RWPE2 (cell line): Measurements from ENCODE around the gene ADAMTS17.

Experiments used
- ATAC-seq: fragments of 200-7000 bp; cut with Tn5 transposase; 3 replicates; pipeline ENCODE4 v1.9.1; 2021; ENCODE audit warnings: low read depth
- DNase-seq: peaks from one replicate; pipeline ENCODE4 v3.0.0-alpha.2; 2020; ENCODE audit warnings: low spot score
- H3K27ac ChIP-seq: fragments of 450-650 bp; 2 replicates; pipeline ENCODE4 v1.5.1; 2017; ENCODE audit warnings: mild to moderate bottlenecking; ENCODE audit not compliant: poor library complexity, severe bottlenecking
- H3K27me3 ChIP-seq: fragments of 250-450 bp; sonication (Bioruptor Pico); 2 replicates; pipeline ENCODE4 v1.5.1; 2021; ENCODE audit warnings: mild to moderate bottlenecking, moderate library complexity; ENCODE audit not compliant: insufficient read depth, poor library complexity, severe bottlenecking
- H3K36me3 ChIP-seq: fragments of 250-450 bp; sonication (Bioruptor Pico); 2 replicates; pipeline ENCODE4 v1.5.1; 2020; ENCODE audit warnings: low read depth, mild to moderate bottlenecking, moderate library complexity
- H3K4me1 ChIP-seq: fragments of 250-450 bp; sonication (Bioruptor Pico); 2 replicates; pipeline ENCODE4 v1.5.1; 2021; ENCODE audit warnings: mild to moderate bottlenecking, moderate library complexity; ENCODE audit not compliant: insufficient read depth, poor library complexity, severe bottlenecking
- H3K4me3 ChIP-seq: fragments of 250-450 bp; sonication (Bioruptor Pico); 2 replicates; pipeline ENCODE4 v1.5.1; 2021; ENCODE audit warnings: mild to moderate bottlenecking, moderate library complexity; ENCODE audit not compliant: severe bottlenecking
- H3K9me3 ChIP-seq: fragments of 250-450 bp; sonication (Bioruptor Pico); 2 replicates; pipeline ENCODE4 v1.5.1; 2021; ENCODE audit warnings: mild to moderate bottlenecking, moderate library complexity; ENCODE audit not compliant: severe bottlenecking
- CTCF ChIP-seq: fragments of 450-650 bp; IDR thresholded peaks from one replicate; pipeline ENCODE4 v1.5.1; 2017; ENCODE audit warnings: mild to moderate bottlenecking, moderate library complexity; ENCODE audit not compliant: poor library complexity, severe bottlenecking

The ADAMTS17 gene

GRCh38 chr15:100172356-100173024 is 169.3 kb downstream of the ADAMTS17 start:
- H3K9me3 ChIP-seq: peaks cover 16% of the 10 kb centered on the region
- H3K4me1 ChIP-seq: no peaks in the 10 kb centered on the region
- DNase-seq (peak; percentile 18), ATAC-seq (no peak)
- H3K27ac ChIP-seq: no peak overlapping the region
- H3K27me3 ChIP-seq: no peaks in the 10 kb centered on the region
- no peak overlapping the region for H3K4me3 ChIP-seq
- TF ChIP-seq CTCF: no peak
- no peaks in the 10 kb centered on the region for H3K36me3 ChIP-seq

GRCh38 chr15:100171411-100171810 is 170.4 kb downstream of the ADAMTS17 start:
- no peak overlapping the region for H3K4me3 ChIP-seq
- ATAC-seq: no peak
- TF ChIP-seq CTCF: no peak
- peak; percentile 51 for DNase-seq
- no peaks in the 10 kb centered on the region for H3K36me3 ChIP-seq
- peaks cover 16% of the 10 kb centered on the region for H3K9me3 ChIP-seq
- H3K27ac ChIP-seq: no peak overlapping the region
- no peaks in the 10 kb centered on the region for H3K4me1 ChIP-seq
- no peaks in the 10 kb centered on the region for H3K27me3 ChIP-seq

- Histone ChIP-seq H3K27ac (no peak overlapping the region), H3K4me3 (no peak overlapping the region), H3K36me3 (no peaks in the 10 kb centered on the region), H3K4me1 (no peaks in the 10 kb centered on the region), H3K27me3 (no peaks in the 10 kb centered on the region), H3K9me3 (peaks cover 16% of the 10 kb centered on the region)
- ATAC-seq (no peak), DNase-seq (peak; percentile 40)
- TF ChIP-seq CTCF: no peak
These were observed 171.2 kb downstream of the ADAMTS17 start for GRCh38 chr15:100170291-100171210.

- Histone ChIP-seq H3K9me3 (peaks cover 16% of the 10 kb centered on the region), H3K27ac (no peak overlapping the region)
- no peak for ATAC-seq
These were observed 172.0 kb downstream of the ADAMTS17 start for GRCh38 chr15:100169615-100170290.

More at GRCh38 chr15:100169615-100170290, 172.0 kb downstream of the ADAMTS17 start:
- DNase-seq: peak; percentile 50
- no peaks in the 10 kb centered on the region for H3K36me3 ChIP-seq
- no peaks in the 10 kb centered on the region for H3K4me1 ChIP-seq
- no peak overlapping the region for H3K4me3 ChIP-seq
- no peaks in the 10 kb centered on the region for H3K27me3 ChIP-seq
- no peak for TF ChIP-seq CTCF
